Hypothalamus (tissue), 51 donors: ENCODE measurements around the gene UBE2F.
"Not testable (repeated sequence)": the region's sequence is repeated elsewhere in the genome, so short reads cannot be mapped to it uniquely, and the experiment has no call there.

Experiments
- DNase-seq, 51 donors: peaks; one replicate each; lab custom pipeline; 2025; lab: John Stamatoyannopoulos, UW

The UBE2F gene

DNA sequence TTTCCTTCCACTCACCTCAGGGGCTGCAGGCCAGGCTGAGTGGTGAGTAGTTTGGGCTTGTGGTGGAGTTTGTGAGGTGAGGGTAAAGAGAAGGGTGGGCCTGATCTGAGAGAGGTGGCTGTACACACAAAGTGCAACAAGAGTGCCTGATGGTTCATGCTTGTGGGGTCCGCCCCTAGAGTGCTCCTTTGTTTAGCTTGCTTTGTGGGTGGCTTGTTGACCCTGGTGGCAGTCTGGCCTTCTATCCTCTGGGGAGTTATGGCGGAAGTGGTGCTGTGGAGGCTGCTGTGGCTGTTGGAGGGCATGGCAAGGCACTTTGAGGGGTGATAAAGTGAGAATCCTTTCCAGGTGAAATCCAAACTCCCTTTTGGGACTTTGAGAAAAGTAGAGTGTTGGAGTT lies 10.6 kb downstream of the UBE2F start:
- DNase-seq: no peak

DNA sequence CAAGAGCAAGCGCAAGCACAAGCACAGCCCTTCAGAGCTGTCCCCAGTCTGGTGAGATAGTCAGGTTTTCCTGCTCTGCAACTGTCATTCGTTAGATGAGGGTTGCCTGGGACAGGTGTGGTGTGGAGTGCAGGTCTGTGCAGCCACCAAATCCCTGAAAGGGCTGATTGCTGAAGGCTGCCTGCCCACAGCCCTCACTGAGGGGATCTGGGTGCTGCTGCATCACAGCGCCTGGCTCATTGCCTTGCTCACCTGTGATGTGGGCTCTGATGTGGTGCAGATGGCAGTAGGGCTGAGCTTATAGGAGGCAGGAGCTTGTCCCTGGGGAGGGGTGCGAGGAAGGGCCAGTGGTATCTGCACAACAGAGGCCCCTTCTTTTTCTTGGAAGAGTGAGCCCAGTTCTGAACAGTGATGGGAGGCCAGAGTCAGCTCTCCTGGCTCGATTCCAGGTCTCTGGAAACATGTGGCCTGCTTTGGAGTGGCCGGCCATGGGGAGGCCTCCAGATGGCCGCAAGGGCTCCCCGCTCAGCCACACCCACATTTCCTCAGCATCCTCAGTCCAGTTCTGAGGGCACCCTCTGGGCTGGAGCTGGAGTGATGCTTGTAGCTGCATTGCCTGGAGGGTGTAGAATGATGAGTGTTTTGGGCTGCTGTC lies 11.4 kb downstream of the UBE2F start:
- peak in 37 of 51 donors; percentile 4 to 78 (median 40) for DNase-seq

GRCh38 chr2:237979331-237979730 lies 12.5 kb downstream of the UBE2F start:
- no peak for DNase-seq

GRCh38 chr2:237980087-237980486 lies 13.3 kb downstream of the UBE2F start:
- peak in 25 of 51 donors; percentile 6 to 79 (median 37) for DNase-seq

GRCh38 chr2:237980751-237981150 lies 13.9 kb downstream of the UBE2F start:
- DNase-seq: no peak

- not testable (repeated sequence) for DNase-seq
Measured at GRCh38 chr2:237981621-237982020, 14.8 kb downstream of the UBE2F start.

- no peak for DNase-seq
Measured at GRCh38 chr2:237982039-237982725, 15.4 kb downstream of the UBE2F start.

DNA sequence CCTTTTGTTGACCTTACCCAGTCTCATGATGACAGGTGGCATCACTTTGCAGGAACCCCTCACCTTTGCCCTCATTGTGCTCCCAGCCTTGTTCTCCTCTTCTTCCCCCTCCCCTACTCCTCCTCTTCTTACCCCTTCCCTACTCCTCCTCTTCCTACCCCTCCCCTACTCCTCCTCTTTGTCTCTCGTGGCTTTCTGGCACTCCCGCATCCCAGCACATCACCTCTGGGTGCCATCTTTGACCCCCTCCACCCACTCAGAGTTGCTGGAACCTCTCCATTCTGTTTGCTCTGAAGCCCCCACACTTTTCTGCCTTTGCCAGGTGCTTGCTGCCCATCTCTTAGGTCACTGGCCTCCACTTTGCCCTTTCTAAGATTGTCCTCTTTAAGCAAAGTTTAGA lies 17.1 kb downstream of the UBE2F start:
- DNase-seq: no peak

- DNase-seq: no peak
Measured at GRCh38 chr2:237987268-237987667, 20.5 kb downstream of the UBE2F start.

DNA sequence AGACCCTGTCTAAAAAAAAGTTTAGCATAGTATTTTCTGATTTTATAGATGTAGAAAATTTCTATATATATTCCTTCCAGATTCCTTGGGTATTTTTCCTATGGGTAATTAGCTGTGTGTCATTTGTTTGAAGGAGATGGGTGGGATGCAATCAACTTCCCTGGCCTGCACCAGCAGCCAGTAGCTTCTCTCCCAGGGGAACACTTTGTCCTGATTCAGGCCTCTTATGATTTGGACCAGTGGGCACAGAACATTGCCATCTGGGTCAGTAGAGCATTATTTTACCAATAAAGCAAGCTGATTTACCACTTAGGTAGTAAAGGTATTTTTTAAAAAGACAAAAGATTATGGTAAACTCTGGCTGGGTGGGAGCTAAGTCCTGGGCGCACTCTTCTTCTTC lies 26.9 kb downstream of the UBE2F start:
- DNase-seq: no peak

DNA sequence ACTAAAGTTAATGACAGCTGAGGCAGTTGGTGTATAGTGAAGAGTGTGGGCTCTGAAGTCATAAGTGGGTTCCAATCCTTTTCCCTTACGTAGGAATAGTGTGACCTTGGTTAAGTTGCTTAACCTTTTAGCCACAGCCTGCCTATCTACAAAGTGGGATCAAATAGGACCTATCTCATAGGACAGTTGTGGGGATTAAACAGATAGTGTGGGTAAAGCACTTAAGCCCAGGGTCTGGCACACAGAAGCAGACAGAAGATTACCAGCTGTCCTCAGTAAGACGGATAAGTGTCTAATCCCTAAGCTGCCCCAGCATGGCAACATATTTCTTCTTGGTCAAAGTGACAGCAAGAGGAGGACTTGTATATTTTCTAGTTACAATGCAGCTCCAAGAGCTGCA lies 28.2 kb downstream of the UBE2F start:
- DNase-seq: no peak

- DNase-seq: no peak
Measured at GRCh38 chr2:237996021-237996593, 29.3 kb downstream of the UBE2F start.

GRCh38 chr2:237997521-237997920 lies 30.7 kb downstream of the UBE2F start:
- DNase-seq: no peak

GRCh38 chr2:237998530-237998929 lies 31.7 kb downstream of the UBE2F start:
- no peak for DNase-seq

- DNase-seq: no peak
Measured at GRCh38 chr2:238003234-238004031, 36.6 kb downstream of the UBE2F start.

GRCh38 chr2:238004077-238004830 lies 37.4 kb downstream of the UBE2F start:
- no peak for DNase-seq

DNA sequence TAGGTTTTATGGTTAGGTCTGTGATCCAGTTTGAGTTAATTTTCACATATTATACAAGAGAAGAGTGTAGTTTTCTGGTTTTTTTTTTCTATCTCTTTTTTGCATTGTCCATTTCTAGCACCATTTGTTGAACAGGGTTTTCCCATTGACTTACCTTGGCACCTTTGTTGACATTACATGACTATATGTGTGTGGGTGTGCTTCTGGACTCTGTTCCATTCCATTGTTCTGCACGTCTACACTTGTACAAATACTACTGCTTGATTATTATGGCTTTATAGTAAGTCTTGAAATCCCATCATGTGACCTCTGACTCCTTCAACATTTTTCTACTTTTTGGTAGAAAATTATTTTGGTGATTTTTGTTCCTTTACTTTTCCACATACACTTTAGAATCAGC lies 38.7 kb downstream of the UBE2F start:
- no peak for DNase-seq

GRCh38 chr2:238006510-238006909 lies 39.7 kb downstream of the UBE2F start:
- no peak for DNase-seq

DNA sequence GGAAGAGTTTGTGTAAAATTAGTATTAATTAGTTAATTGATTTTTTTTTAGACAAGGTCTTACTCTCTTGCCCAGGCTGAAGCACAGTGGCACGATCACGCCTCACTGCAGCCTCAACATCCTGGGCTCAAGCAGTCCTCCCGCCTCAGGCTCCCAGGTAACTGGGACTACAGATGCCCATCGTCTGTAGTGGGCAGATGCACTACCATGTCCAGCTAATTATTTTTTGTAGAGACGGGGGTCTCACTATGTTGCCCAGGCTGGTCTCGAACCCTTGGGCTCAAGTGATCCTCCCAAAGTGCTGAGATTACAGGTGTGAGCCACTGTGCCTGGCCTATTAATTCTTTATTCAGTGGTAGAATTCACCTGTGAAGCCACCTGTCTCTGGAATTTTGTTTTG lies 41.1 kb downstream of the UBE2F start:
- no peak for DNase-seq

DNA sequence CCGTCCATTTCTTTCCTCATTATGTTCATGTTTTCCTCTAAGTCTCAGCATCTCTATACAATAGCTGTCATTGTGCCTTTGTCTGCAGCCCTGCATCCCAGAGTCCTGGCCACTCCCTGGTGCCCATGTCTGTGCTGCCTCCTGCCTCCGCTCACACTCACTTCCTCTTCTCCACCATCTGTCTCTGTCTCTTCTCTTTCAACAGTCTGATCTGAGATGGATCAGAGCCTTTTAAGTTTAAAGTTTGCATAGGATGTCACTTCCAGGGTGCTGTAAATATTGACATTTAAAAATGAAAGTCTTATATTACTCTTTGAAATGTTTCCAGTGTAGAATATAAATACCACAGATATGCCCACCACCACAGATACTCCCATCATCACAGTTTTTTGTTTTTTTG lies 42.7 kb downstream of the UBE2F start:
- DNase-seq: peak in 32 of 51 donors; percentile 4 to 73 (median 34)

DNA sequence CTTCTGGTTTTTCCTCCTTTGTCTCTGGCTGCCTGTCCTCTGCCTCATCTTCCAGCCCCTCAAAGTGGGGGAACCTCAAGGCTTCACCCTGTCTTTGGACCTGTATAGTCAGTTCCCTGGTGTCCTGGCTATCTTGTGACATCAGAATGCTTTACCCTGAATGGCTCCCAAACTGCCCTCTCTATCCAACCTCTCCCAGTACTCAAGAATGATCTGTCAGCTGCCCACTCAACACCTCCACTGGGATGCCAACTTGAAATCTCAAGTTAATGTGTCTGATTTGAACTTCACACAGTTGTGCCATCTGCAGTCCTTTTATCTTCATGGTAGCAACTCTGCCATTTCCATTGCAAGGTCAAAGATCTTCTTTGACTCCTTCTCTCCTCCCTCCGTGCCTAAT lies 43.8 kb downstream of the UBE2F start:
- no peak for DNase-seq
